Fibroblast of the conjunctiva (primary cell): ENCODE results near the gene XRN1.
"Not testable (repeated sequence)": the region's sequence is repeated elsewhere in the genome, so short reads cannot be mapped to it uniquely, and the experiment has no call there.

ENCODE experiments used
- DNase-seq: peaks from one replicate; pipeline ENCODE4 v3.0.0-alpha.2; 2010; ENCODE audit warnings: low read depth

The XRN1 gene

DNA sequence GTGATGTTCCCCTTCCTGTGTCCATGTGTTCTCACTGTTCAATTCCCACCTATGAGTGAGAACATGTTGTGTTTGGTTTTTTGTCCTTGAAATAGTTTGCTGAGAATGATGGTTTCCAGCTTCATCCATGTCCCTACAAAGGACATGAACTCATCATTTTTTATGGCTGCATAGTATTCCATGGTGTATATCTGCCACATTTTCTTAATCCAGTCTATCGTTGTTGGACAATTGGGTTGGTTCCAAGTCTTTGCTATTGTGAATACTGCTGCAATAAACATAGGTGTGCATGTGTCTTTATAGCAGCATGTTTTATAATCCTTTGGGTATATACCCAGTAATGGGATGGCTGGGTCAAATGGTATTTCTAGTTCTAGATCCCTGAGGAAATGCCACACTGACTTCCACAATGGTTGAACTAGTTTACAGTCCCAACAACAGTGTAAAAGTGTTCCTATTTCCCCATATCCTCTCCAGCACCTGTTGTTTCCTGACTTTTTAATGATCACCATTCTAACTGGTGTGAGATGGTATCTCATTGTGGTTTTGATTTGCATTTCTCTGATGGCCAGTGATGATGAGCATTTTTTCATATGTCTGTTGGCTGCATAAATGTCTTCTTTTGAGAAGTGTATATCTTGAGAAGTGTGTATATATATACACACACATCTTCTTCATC, 123.4 kb downstream of the XRN1 start:
- not testable (repeated sequence) for DNase-seq

DNA sequence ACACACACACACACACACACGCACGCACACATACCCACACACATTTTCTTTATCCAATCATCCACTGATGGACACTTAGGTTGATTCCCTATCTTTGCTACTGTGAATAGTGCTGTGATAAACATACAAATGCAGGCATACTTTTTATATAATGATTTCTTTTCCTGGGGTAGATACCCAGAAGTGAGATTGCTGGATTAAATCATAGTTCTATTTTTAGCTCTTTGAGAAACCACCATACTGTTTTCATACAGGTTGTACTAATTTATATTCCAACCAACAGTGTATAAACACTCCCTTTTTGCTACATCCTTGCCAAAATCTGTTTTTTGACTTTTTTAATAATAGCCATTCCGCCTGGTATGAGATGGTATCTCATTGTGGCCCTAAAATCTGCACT, 127.9 kb downstream of the XRN1 start:
- no peak for DNase-seq

DNA sequence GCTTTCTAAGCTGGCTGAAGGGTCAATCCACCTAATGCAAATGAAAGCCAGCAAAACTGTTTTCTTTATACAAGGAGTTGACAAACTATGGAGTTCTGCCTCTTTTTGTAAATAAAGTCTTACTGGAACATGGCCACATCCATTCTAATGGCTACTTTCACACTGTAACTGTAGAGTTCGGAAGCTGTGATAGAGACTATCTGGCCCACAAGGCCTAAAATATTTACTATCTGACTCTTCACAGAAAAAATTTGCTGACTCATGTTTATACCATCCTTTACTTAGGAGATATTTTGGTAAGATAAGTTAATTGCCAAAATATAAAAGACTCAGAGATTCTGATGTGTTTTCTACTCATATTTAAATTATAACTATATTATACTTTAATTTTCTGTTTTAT, 128.7 kb downstream of the XRN1 start:
- DNase-seq, result peak; percentile 13

DNA sequence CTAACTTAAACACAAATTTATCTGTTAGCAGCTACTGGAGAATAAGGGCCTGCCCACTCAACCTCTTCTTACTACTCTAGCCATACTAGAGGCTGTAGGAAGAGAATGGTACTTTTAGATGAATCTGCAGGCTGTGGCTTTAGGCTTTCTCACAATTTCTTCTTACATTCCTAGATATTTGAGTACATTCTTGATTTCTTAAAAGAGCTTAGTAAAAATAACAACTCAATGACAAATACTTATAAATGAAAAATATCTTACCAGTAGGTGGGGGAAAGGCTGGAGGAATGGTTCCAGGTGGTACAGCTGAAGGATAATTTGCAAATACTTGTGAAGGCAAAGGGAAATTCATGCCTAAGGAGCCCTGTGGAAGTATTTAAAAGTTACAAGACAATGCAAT, 129.5 kb downstream of the XRN1 start:
- no peak for DNase-seq

DNA sequence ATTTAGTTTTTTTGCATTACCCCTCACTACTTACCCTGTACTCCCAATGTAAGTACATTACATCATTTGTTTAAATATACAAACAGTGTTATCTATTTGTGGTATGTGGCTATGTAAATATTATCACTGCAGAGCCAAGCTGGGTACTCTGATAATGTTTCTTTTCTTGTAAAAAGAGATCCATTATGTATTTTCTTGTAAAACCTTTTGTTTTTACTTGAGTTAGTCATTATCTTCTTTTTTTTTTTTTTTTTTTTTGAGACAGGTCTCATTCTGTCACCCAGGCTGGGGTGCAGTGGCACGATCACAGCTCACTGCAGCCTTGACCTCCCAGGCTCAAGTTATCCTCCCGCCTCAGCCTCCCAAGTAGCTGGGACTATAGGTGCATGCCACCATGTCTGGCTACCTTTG, 131.9 kb downstream of the XRN1 start:
- not testable (repeated sequence) for DNase-seq

- DNase-seq, result peak; percentile 64
These were observed 132.8 kb downstream of the XRN1 start for GRCh38 chr3:142315083-142315482.

- no peak for DNase-seq
These were observed 137.4 kb downstream of the XRN1 start for GRCh38 chr3:142310439-142310838.

- not testable (repeated sequence) for DNase-seq
These were observed 145.0 kb downstream of the XRN1 start for GRCh38 chr3:142302847-142303246.

DNA sequence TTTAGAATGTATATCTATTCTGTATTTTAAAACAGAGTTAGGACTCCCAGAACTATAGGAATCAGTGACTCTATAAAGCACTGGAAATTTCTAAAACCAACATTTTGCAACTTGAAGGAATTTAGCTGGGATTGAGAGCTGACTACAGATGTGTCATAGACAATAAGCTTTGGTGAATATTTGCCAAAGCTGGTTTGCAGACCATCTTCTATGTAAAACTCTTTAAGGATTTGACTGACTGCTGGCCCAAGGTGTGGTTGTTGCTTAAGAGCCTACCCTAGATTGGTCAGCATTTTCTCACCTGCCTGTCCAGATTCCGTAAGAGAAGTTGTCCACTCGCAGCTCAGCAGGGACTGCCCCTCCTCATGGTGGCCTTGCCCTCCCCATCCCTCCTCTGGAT, 149.2 kb downstream of the XRN1 start:
- no peak for DNase-seq

GRCh38 chr3:142296507-142296906, 151.3 kb downstream of the XRN1 start:
- no peak for DNase-seq

DNA sequence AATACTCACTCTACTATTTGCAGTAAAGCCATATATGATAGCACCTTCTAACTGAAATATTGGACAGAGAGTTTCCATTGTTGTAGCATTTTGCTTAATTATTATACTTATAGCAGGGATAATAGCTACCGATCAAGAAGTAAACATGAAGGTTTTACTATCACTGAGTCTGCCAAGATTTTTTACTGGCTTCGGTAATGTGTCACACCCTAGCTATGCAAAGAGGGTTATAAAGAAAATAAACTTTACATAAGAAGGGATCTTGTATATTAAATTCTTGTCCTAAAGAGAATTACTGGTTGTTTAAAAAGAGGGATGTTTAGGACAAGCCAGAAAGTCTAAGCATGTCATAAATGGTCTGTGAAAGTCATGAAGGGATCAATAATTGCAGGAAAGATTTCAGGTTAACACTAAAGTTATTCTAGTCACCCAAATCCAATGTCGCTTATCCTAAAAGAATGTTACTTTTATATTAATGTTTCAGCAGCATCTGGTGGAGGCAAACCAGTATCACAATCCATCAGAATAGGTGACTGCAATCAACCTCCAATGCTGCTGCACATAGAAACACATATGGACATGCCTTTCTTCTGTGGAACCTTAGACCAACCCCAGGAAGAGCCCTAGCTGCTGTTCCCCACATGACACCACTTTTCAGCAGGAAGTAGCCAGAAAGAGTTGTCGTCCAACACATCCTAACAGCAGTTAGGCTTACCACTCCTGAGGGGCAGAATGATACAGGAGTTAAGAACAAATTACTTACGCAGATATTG, 159.8 kb downstream of the XRN1 start:
- DNase-seq, result no peak

- no peak for DNase-seq
These were observed 162.7 kb downstream of the XRN1 start for GRCh38 chr3:142285083-142285517.

DNA sequence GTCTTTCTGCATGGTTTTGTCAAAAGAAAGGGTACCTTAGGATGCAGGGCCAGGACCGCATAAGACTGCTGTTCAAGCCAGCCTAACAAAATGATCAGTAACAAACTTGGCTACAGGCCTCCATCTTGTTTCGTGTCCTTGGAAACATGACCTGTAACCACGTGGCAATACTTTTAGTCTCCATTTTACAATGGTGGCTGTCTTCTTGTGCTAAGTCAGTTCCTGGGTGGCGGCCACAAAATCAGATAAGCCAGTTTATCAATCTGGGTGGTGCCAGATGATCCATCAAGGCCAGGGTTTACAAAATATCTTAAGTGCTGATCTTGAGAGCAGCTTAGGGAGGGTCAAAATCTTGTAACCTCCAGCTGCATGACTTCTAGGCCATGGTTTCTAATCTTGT, 165.3 kb downstream of the XRN1 start:
- DNase-seq, result no peak

GRCh38 chr3:142281474-142281873, 166.4 kb downstream of the XRN1 start:
- no peak for DNase-seq

DNA sequence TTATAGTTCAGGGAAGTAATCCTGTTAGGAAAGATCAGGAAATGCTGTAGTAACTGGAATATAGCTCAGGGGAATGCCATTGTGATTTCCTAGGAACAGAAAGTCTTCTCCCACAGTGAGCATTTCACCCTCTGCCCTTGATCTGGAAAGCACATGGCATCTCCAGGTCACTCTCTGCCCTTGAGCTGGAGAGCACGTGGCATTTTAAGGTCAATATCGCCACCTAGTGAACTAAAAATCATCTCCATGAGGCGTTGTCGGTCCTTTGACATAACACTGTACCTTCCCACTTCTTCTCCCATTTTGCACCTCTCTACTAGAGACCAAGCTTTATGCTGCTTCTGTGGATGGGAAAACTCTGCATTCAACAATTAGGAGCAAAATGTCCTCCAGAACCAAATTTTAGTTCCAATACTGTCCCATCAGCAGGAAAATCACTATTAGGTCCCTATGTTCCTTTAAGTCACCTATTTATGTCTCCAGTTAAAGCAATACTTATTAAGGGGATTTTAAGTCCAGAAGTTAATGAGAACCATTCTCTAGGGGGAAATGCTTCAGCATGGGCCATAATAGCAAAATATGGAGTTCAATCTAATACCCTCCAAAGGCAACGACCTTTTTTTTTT, 167.8 kb downstream of the XRN1 start:
- peak; percentile 82 for DNase-seq

DNA sequence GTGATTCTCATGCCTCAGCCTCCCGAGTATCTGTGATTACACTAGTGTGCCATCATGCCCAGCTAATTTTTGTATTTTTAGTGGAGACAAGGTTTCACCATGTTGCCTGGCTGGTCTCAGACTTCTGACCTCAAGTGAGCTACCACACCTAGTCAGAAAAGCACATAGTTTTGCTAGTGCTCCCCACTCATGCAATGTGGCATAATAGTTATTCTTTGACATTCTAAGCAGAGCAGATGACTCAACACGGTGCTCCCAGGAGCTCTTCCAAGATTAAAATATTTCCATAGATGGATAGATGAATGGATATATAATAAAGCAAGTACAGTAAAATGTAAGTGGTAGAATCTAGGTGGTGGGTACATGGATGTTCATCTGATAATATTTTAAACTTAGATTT, 169.4 kb downstream of the XRN1 start:
- DNase-seq, result no peak

DNA sequence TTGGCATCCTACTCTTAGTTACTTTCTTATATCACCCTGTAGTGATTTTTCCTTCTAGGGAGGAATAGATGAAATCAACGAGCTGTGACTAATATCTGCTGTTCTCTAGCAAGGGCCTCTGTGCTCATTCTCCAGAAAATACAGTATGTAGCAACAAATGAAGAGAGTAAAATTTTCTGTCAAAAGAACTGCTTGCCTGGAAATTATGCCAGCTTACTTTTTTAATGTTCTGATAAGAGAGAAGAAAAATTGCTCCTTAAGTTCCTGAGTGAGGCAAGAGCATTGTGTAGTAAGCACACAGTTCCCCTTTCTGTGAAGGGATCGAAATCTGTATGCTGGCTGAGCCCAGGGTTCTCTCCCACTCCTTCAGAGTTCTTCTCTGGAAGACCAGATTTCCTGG, 171.1 kb downstream of the XRN1 start:
- no peak for DNase-seq

DNA sequence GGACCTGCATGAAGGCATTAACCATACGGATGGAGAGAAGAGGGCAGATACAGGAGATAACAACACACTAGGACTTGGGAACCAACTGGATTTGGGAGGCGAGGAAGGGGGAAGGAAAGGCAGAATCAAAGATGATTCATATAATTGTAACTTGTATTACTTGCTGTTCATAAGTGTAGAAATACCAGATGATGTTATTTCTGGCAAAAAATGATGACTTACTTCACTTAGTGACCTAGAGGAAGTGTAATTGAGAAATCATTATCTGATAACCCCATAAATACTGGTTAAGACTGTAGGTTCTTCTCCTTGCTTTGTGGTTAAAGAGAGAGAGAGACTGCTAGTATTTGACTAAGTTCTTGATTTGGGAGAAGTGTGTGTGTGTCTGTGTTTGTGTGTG, 172.0 kb downstream of the XRN1 start:
- DNase-seq, result peak; percentile 54

DNA sequence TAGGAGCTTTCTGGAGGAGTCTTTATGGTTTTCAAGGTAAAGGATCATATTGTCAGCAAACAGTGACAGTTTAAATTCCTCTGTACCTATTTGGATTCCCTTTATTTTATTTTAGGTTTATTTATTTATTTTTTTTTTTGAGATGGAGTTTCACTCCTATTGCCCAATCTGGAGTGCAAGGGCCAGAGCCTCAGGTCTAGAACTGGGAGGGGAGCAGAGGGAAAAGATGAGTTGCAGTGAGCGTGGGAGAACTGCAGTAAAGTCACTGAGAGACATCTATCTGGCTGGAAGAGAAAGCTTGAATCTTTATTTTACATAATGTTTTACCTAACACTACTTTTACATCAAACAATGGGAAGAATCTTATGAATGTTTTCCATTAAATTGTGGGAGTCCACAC, 172.9 kb downstream of the XRN1 start:
- DNase-seq, result no peak

- no peak for DNase-seq
These were observed 174.3 kb downstream of the XRN1 start for GRCh38 chr3:142273501-142273900.

DNA sequence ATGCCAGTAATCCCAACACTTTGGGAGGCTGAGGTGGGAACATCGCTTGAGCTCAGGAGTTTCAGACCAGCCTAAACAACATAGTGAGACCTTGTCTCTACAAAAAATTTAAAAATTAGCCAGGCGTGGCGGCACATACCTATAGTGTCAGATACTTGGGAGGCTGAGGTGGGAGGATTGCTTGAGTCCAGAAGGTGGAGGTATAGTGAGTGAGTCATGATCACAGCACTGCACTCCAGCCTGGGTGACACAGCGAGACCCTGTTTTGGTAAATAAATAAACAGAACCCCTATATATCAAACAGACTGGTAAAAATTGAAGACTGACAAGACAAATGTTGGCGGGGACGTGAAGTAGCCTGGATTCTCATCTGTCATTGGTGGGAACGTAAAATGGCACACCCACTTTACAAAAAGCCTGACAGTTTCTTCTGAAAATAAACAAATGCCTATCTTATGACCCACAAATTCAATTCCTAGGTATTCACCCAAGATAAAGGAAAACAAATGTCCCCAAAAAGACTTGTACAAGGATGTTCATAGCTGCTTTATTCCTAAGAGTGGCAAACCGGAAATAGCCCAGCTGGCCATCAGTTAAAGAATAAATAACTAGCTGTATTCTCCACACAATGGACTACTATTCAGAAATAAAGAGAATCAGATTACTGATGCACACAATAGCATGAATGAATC, 175.5 kb downstream of the XRN1 start:
- no peak for DNase-seq

GRCh38 chr3:142270407-142270806, 177.4 kb downstream of the XRN1 start:
- DNase-seq, result no peak

- DNase-seq, result no peak
These were observed 178.1 kb downstream of the XRN1 start for GRCh38 chr3:142269767-142270166.
